Stimulated activated CD4-positive, alpha-beta T cell treated with anti-CD3 and anti-CD28 coated beads, TNF-alpha, amount 100 ng/mL, for 48 hours (primary cell): ENCODE results near the gene KCND3.
A peak's percentile ranks its signal among the peaks of the same experiment; 100 is the strongest.

Source experiments
- DNase-seq, 3 donors: peaks; one replicate each; pipeline ENCODE4 v3.0.0-alpha.2; 2020; ENCODE audit warnings: low read depth in 3 of 3

Gene KCND3

GRCh38 chr1:111777301-111777700 is 212.2 kb downstream of the KCND3 start:
- DNase-seq, result no peak

GRCh38 chr1:111776861-111777260 is 212.6 kb downstream of the KCND3 start:
- no peak for DNase-seq

- DNase-seq, result no peak
Measured at GRCh38 chr1:111776391-111776790, 213.1 kb downstream of the KCND3 start.

GRCh38 chr1:111775966-111776365 is 213.5 kb downstream of the KCND3 start:
- DNase-seq, result no peak

GRCh38 chr1:111770916-111771315 is 218.6 kb downstream of the KCND3 start:
- DNase-seq, result no peak

GRCh38 chr1:111769517-111770146 is 219.8 kb downstream of the KCND3 start:
- DNase-seq, result peak in 2 of 3 donors; percentile 13 to 14

GRCh38 chr1:111768625-111769024 is 220.8 kb downstream of the KCND3 start:
- DNase-seq, result no peak

GRCh38 chr1:111768023-111768422 is 221.4 kb downstream of the KCND3 start:
- DNase-seq, result no peak

- DNase-seq, result no peak
Measured at GRCh38 chr1:111762332-111762731, 227.1 kb downstream of the KCND3 start.

GRCh38 chr1:111761717-111762116 is 227.8 kb downstream of the KCND3 start:
- no peak for DNase-seq

- DNase-seq, result no peak
Measured at GRCh38 chr1:111758373-111758772, 231.1 kb downstream of the KCND3 start.

GRCh38 chr1:111756124-111756513 is 233.3 kb downstream of the KCND3 start:
- no peak for DNase-seq

- DNase-seq, result peak; percentile 85 to 87 (median 86)
Measured at GRCh38 chr1:111755331-111756123, 233.9 kb downstream of the KCND3 start, which contains the start of gene DDX20. Gene DDX20, plus strand, starts transcription at chr1:111755901. Its CDS starts 24 bp downstream, at chr1:111755925.

- peak in 1 of 3 donors; percentile 5 for DNase-seq
Measured at GRCh38 chr1:111754984-111755330, 234.5 kb downstream of the KCND3 start.

GRCh38 chr1:111751906-111752575 is 237.4 kb downstream of the KCND3 start:
- DNase-seq, result no peak

GRCh38 chr1:111750856-111751255 is 238.6 kb downstream of the KCND3 start:
- no peak for DNase-seq

- no peak for DNase-seq
Measured at GRCh38 chr1:111749628-111750027, 239.8 kb downstream of the KCND3 start.

GRCh38 chr1:111747947-111748346 is 241.5 kb downstream of the KCND3 start:
- DNase-seq, result no peak

GRCh38 chr1:111747282-111747734 is 242.2 kb downstream of the KCND3 start:
- DNase-seq, result peak; percentile 47 to 71 (median 69)

- DNase-seq, result no peak
Measured at GRCh38 chr1:111746614-111746999, 242.9 kb downstream of the KCND3 start.

GRCh38 chr1:111745675-111746613 is 243.5 kb downstream of the KCND3 start:
- no peak for DNase-seq
